Stimulated activated CD4-positive, alpha-beta T cell treated with anti-CD3 and anti-CD28 coated beads, Interleukin-1b, Interleukin-23, amount 100 ng/mL, for 1 hour (primary cell): ENCODE measurements around the gene USP3.
A peak's percentile ranks its signal among the peaks of the same experiment; 100 is the strongest.
"Not testable (repeated sequence)": the region's sequence is repeated elsewhere in the genome, so short reads cannot be mapped to it uniquely, and the experiment has no call there.

Source experiments
- DNase-seq, 2 donors: peaks; one replicate each; pipeline ENCODE4 v3.0.0-alpha.2; 2020; ENCODE audit warnings: low read depth in 2 of 2

Gene USP3

GRCh38 chr15:63476229-63476632 is 28.2 kb upstream of the USP3 start:
- no peak for DNase-seq

- no peak for DNase-seq
Measured at GRCh38 chr15:63478243-63478642, 26.1 kb upstream of the USP3 start.

- no peak for DNase-seq
Measured at GRCh38 chr15:63480441-63480821, 24.0 kb upstream of the USP3 start.

- no peak for DNase-seq
Measured at GRCh38 chr15:63481105-63481810, 23.1 kb upstream of the USP3 start.

- DNase-seq, result no peak
Measured at GRCh38 chr15:63482874-63483323, 21.5 kb upstream of the USP3 start.

GRCh38 chr15:63483521-63484371 is 20.6 kb upstream of the USP3 start:
- DNase-seq, result no peak

- DNase-seq, result no peak
Measured at GRCh38 chr15:63484433-63485186, 19.8 kb upstream of the USP3 start.

- peak; percentile 77 to 81 for DNase-seq
Measured at GRCh38 chr15:63487076-63487757, 17.2 kb upstream of the USP3 start.

- DNase-seq, result not testable (repeated sequence)
Measured at GRCh38 chr15:63487758-63488397, 16.5 kb upstream of the USP3 start.

GRCh38 chr15:63488398-63488960 is 15.9 kb upstream of the USP3 start:
- no peak for DNase-seq

- no peak for DNase-seq
Measured at GRCh38 chr15:63489352-63489751, 15.0 kb upstream of the USP3 start.

GRCh38 chr15:63490345-63491034 is 13.9 kb upstream of the USP3 start:
- DNase-seq, result no peak

GRCh38 chr15:63491116-63491827 is 13.1 kb upstream of the USP3 start:
- no peak for DNase-seq

- no peak for DNase-seq
Measured at GRCh38 chr15:63491979-63492378, 12.4 kb upstream of the USP3 start.

GRCh38 chr15:63492541-63493077 is 11.8 kb upstream of the USP3 start:
- DNase-seq, result no peak

- DNase-seq, result no peak
Measured at GRCh38 chr15:63493436-63493835, 11.0 kb upstream of the USP3 start.

- no peak for DNase-seq
Measured at GRCh38 chr15:63494408-63494807, 10.0 kb upstream of the USP3 start.

- DNase-seq, result no peak
Measured at GRCh38 chr15:63495343-63495742, 9.1 kb upstream of the USP3 start.

- no peak for DNase-seq
Measured at GRCh38 chr15:63495780-63496488, 8.5 kb upstream of the USP3 start.
